ENCODE data around the gene LSAMP.

Gene LSAMP

GRCh38 chr3:116341899-116342298, 103.4 kb downstream of the LSAMP start:
- Mint-ChIP-seq H3K9me3 (peaks cover 6% of the 10 kb centered on the region), H3K4me1 (no peaks in the 10 kb centered on the region), H3K27me3 (no peaks in the 10 kb centered on the region), H3K27ac (no peak overlapping the region), H3K4me3 (no peak overlapping the region), H3K36me3 (no peaks in the 10 kb centered on the region)

- Mint-ChIP-seq H3K27ac (no peak overlapping the region), H3K27me3 (no peaks in the 10 kb centered on the region), H3K36me3 (no peaks in the 10 kb centered on the region), H3K4me3 (no peak overlapping the region), H3K4me1 (no peaks in the 10 kb centered on the region), H3K9me3 (peaks cover 6% of the 10 kb centered on the region)
These were observed 103.9 kb downstream of the LSAMP start for GRCh38 chr3:116341381-116341780.

- Mint-ChIP-seq H3K27me3 (no peaks in the 10 kb centered on the region), H3K4me3 (no peak overlapping the region), H3K4me1 (no peaks in the 10 kb centered on the region), H3K9me3 (peaks cover 6% of the 10 kb centered on the region), H3K27ac (no peak overlapping the region), H3K36me3 (no peaks in the 10 kb centered on the region)
These were observed 104.5 kb downstream of the LSAMP start for GRCh38 chr3:116340680-116341216.

- no peaks in the 10 kb centered on the region for H3K27me3 Mint-ChIP-seq
- H3K36me3 Mint-ChIP-seq, result no peaks in the 10 kb centered on the region
- peaks cover 6% of the 10 kb centered on the region for H3K9me3 Mint-ChIP-seq
- no peaks in the 10 kb centered on the region for H3K4me1 Mint-ChIP-seq
- H3K27ac Mint-ChIP-seq, result no peak overlapping the region
- no peak overlapping the region for H3K4me3 Mint-ChIP-seq
These were observed 105.8 kb downstream of the LSAMP start for GRCh38 chr3:116339441-116340028.

GRCh38 chr3:116338713-116339112, 106.6 kb downstream of the LSAMP start:
- Mint-ChIP-seq H3K27me3 (no peaks in the 10 kb centered on the region), H3K36me3 (no peaks in the 10 kb centered on the region), H3K27ac (no peak overlapping the region), H3K9me3 (peaks cover 6% of the 10 kb centered on the region), H3K4me3 (no peak overlapping the region), H3K4me1 (no peaks in the 10 kb centered on the region)

- no peaks in the 10 kb centered on the region for H3K9me3 Mint-ChIP-seq
These were observed 108.1 kb downstream of the LSAMP start for GRCh38 chr3:116337229-116337628.

GRCh38 chr3:116331380-116331779, 113.9 kb downstream of the LSAMP start:
- Mint-ChIP-seq H3K27ac (no peak overlapping the region), H3K9me3 (no peaks in the 10 kb centered on the region)

More at GRCh38 chr3:116337229-116337628, 108.1 kb downstream of the LSAMP start:
- H3K27ac Mint-ChIP-seq, result no peak overlapping the region
- no peaks in the 10 kb centered on the region for H3K4me1 Mint-ChIP-seq
- H3K4me3 Mint-ChIP-seq, result no peak overlapping the region
- no peaks in the 10 kb centered on the region for H3K36me3 Mint-ChIP-seq
- H3K27me3 Mint-ChIP-seq, result no peaks in the 10 kb centered on the region

GRCh38 chr3:116322750-116323375, 122.4 kb downstream of the LSAMP start:
- Mint-ChIP-seq H3K36me3 (no peaks in the 10 kb centered on the region), H3K27me3 (no peaks in the 10 kb centered on the region), H3K4me1 (no peaks in the 10 kb centered on the region), H3K4me3 (no peak overlapping the region), H3K9me3 (peaks cover 6% of the 10 kb centered on the region), H3K27ac (no peak overlapping the region)

More at GRCh38 chr3:116331380-116331779, 113.9 kb downstream of the LSAMP start:
- no peak overlapping the region for H3K4me3 Mint-ChIP-seq
- H3K4me1 Mint-ChIP-seq, result no peaks in the 10 kb centered on the region
- H3K27me3 Mint-ChIP-seq, result no peaks in the 10 kb centered on the region
- H3K36me3 Mint-ChIP-seq, result no peaks in the 10 kb centered on the region

GRCh38 chr3:116318370-116318769, 126.9 kb downstream of the LSAMP start:
- Mint-ChIP-seq H3K27me3 (no peaks in the 10 kb centered on the region), H3K9me3 (peaks cover 6% of the 10 kb centered on the region), H3K27ac (no peak overlapping the region), H3K4me3 (no peak overlapping the region), H3K4me1 (no peaks in the 10 kb centered on the region), H3K36me3 (no peaks in the 10 kb centered on the region)

- Mint-ChIP-seq H3K27me3 (no peaks in the 10 kb centered on the region), H3K36me3 (no peaks in the 10 kb centered on the region), H3K4me3 (no peak overlapping the region), H3K4me1 (no peaks in the 10 kb centered on the region), H3K9me3 (no peaks in the 10 kb centered on the region), H3K27ac (no peak overlapping the region)
These were observed 128.5 kb downstream of the LSAMP start for GRCh38 chr3:116316771-116317170.

GRCh38 chr3:116314476-116314875, 130.8 kb downstream of the LSAMP start:
- no peaks in the 10 kb centered on the region for H3K4me1 Mint-ChIP-seq
- no peak overlapping the region for H3K4me3 Mint-ChIP-seq
- H3K27ac Mint-ChIP-seq, result no peak overlapping the region
- no peaks in the 10 kb centered on the region for H3K36me3 Mint-ChIP-seq
- H3K9me3 Mint-ChIP-seq, result no peaks in the 10 kb centered on the region
- H3K27me3 Mint-ChIP-seq, result no peaks in the 10 kb centered on the region

GRCh38 chr3:116306720-116307119, 138.6 kb downstream of the LSAMP start:
- H3K27ac Mint-ChIP-seq, result no peak overlapping the region
- H3K9me3 Mint-ChIP-seq, result no peaks in the 10 kb centered on the region
- no peaks in the 10 kb centered on the region for H3K27me3 Mint-ChIP-seq
- H3K4me1 Mint-ChIP-seq, result no peaks in the 10 kb centered on the region
- no peaks in the 10 kb centered on the region for H3K36me3 Mint-ChIP-seq
- H3K4me3 Mint-ChIP-seq, result no peak overlapping the region

- Mint-ChIP-seq H3K27ac (no peak overlapping the region), H3K9me3 (no peaks in the 10 kb centered on the region), H3K4me1 (no peaks in the 10 kb centered on the region), H3K4me3 (no peak overlapping the region), H3K27me3 (no peaks in the 10 kb centered on the region), H3K36me3 (no peaks in the 10 kb centered on the region)
These were observed 139.1 kb downstream of the LSAMP start for GRCh38 chr3:116306149-116306548.

- Mint-ChIP-seq H3K27ac (no peak overlapping the region), H3K9me3 (no peaks in the 10 kb centered on the region), H3K27me3 (no peaks in the 10 kb centered on the region), H3K4me3 (no peak overlapping the region), H3K36me3 (no peaks in the 10 kb centered on the region), H3K4me1 (no peaks in the 10 kb centered on the region)
These were observed 143.1 kb downstream of the LSAMP start for GRCh38 chr3:116302087-116302747.

GRCh38 chr3:116301422-116301821, 143.9 kb downstream of the LSAMP start:
- Mint-ChIP-seq H3K4me1 (no peaks in the 10 kb centered on the region), H3K27me3 (no peaks in the 10 kb centered on the region), H3K9me3 (no peaks in the 10 kb centered on the region), H3K4me3 (no peak overlapping the region), H3K27ac (no peak overlapping the region), H3K36me3 (no peaks in the 10 kb centered on the region)

- Mint-ChIP-seq H3K27me3 (no peaks in the 10 kb centered on the region), H3K36me3 (no peaks in the 10 kb centered on the region), H3K27ac (no peak overlapping the region), H3K9me3 (no peaks in the 10 kb centered on the region), H3K4me1 (no peaks in the 10 kb centered on the region), H3K4me3 (no peak overlapping the region)
These were observed 145.1 kb downstream of the LSAMP start for GRCh38 chr3:116300226-116300625.
